Stimulated activated CD8-positive, alpha-beta memory T cell treated with anti-CD3 and anti-CD28 coated beads, Interleukin-7, amount 100 ng/mL, for 24 hours (primary cell): ENCODE measurements around the gene DAB1.
"Not testable (repeated sequence)": the region's sequence is repeated elsewhere in the genome, so short reads cannot be mapped to it uniquely, and the experiment has no call there.

Source experiments
- DNase-seq: peaks from one replicate; pipeline ENCODE4 v3.0.0-alpha.2; 2020; ENCODE audit warnings: low read depth

DAB1 gene

DNA sequence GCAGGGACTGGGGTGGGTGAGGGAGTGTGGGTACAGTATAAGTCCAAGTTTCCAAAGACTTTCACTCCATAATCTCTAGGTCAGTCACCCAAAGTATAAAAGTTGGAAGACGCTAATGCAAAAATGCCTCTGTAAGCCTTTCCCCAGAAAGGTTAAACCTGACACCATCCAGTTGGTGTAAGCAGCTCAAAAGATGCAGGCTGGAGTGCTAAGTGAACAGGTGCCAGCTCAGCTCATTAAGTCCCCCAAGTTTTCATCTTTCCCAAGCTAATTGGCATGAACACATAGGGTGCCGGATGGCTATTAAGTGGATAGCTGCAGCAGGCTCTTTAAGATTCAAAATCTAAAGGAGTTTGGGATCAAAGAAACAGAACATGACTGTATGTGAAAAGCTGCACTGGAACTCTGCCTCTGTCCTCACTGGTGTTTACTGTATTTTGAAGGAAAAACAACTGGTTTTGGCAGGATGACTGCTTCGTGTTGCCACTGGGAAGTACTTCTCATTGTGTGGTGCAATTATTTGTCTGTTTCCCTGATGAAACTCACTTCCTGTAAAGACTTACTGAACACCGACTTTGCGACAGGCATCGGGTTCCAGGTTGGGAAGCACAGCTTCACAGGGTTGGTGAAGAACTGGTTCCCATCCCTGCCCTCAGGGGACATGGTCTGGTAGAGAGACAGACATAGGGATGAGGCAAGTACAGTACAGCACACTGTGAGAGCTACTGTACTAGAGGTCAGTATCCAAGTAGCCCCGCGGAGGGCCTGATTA lies 152.7 kb downstream of the DAB1 start:
- no peak for DNase-seq

GRCh38 chr1:57269630-57270225 lies 154.1 kb downstream of the DAB1 start:
- no peak for DNase-seq

DNA sequence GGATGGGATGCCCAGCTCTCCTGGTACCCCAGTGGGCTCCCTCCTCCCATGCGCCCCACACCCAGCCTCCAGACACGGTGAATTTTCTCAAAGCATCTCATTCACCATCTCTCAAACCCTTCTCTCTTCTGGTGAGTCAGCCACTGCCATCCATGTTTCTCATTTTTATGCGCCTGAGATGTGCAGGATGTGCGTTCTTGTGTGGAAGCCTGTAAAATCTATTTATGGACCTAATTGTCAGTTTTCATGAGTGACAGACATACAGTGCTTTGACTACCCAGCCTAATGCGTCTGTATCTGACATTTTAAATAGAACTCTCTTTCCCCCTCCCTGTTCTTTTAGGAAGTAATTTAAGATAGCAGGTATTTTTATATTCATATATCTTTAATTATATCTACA lies 158.8 kb downstream of the DAB1 start:
- DNase-seq, result no peak

- DNase-seq, result no peak
Measured at GRCh38 chr1:57262472-57262871, 161.4 kb downstream of the DAB1 start.

DNA sequence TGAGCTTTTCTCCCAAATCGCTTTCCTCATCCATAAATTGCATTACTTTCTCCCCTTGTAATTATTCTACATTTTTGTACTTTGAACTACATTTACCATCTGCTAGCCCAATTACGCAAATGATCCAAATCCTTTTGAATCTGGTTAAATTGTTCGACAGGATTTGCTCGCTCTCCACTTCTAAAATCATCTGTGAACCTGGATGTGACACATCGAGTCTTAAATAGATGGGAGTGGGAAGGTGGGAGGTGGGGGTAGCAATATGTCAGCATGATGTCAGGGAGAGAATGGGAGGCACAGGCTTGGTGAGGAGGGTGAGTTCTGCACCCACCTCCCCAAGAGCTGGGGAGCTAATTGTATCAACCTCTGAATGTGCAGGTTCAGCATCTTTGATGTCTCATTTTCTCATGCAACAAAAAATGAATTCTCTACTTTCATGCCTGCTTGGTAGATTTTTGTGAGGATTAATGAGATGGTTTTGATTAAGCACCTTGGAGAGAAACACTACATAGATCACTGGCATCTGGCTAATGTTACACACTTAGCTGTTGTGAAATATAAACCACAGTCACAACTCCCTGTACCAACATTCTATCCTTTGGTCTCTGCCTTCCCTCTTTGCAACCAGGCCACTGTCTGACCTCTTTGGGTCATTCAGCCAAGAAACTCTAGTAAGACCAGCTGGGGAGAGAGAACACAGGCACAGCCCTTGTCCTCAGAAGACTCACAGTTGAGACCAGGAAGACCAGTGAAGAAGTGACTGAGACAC lies 165.1 kb downstream of the DAB1 start:
- no peak for DNase-seq

DNA sequence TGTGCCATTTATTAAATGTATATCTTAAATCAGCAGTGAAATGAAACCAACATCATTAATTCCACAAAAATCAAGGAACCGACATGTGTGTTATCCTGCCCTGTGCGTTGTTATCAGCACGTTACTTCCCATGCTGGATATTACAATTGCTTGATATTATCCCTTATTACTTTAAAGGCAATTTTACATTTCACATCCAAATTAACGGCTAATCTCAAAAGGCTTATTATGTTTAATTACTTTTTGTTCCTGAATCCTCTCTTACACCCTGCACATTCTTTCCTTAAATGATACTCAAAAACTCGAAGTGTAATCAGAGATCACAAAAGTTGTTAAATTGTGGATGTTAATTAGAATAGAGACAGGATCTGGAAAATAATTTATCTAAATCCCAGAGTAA lies 167.9 kb downstream of the DAB1 start:
- no peak for DNase-seq

DNA sequence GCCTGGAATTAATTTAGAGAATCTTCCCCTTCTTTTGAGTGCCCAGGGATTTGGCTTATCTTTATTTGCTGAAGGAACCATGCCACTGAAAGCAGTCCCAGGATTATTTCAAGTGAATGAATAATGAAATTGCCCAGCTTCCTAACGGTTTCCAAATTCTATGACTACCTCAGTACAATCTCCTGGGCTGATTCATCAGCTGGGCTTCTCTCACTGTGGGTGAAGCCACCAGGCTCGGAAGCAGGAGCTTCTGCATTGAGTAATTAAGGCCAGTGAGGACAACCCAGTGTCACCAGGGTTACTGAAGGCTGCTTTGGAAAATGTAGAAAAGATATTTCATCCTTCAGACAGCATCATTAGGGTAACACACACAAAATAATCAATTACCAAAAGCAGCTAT lies 169.8 kb downstream of the DAB1 start:
- DNase-seq, result no peak

GRCh38 chr1:57252597-57253294 lies 171.1 kb downstream of the DAB1 start:
- DNase-seq, result no peak

DNA sequence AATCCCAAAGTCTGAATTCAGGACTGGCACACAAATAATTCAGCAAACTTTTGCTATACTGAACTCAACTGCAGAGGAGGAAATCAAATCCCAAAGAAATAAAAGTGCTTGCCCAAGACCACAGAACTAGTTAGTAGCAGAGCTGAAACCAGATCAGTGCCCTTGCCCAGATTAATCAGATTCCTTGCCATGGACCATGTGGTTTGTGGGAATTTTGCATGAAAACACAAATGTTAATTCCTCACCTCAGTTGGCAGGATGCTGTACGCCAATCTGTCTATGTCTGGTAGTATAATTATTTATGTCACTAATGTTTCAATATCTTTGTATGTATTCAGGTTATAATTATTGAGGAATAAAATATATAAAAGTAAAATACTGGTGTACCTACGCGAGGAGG lies 173.8 kb downstream of the DAB1 start:
- DNase-seq, result no peak

DNA sequence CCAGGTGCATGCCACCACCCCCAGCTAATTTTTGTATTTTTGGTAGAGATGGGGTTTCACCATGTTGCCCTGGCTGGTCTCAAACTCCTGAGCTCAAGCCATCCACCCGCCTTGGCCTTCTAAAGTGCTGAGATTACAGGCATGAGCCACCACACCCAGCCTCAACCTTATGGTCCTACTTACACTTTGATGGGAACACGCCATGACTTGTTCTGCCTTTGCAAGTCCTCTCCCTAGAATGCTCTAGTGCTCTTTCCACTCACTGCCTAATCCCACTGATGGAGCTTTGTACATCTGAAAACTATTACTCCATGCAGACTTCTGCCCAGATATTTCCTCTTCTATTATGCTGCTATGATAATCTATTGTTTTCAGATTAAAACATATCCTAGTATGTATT lies 174.3 kb downstream of the DAB1 start:
- DNase-seq, result no peak

- DNase-seq, result no peak
Measured at GRCh38 chr1:57248830-57249229, 175.0 kb downstream of the DAB1 start.

GRCh38 chr1:57238233-57238781 lies 185.6 kb downstream of the DAB1 start:
- no peak for DNase-seq

DNA sequence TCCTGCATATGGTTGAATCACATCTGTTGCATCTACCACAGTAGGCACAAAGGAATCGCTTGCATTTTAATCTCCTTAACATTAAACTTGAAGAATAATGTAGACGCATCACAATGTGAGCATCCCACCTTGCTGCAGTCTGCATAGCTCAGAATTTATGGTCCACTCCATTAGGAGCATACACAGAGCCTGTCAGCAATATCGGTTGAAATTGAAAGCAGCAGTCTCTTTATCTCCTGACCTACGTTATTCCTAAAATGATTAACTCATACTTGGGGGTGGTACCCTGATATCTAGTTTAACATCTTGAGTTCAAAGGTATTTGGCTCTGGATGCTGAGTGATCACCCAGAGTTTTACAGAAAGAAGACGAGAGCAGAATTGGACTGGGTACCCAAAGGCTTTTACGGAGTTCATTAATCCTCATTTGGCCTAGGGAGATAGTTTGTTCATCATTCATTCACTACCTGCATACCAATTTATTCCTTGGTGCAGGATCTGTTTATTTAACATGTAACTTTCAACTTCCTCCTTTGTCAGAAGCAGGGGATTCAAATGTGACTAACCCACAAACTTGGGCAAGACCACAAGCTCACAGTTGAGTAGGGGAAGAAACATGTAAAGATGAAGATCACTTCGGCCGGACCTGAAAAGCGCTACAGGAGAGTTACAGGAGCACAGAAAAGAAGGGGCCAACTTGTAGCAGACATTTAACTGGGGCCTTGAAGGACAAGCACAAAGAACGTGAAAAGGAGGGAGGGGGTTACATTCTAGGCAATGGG lies 187.9 kb downstream of the DAB1 start:
- no peak for DNase-seq

DNA sequence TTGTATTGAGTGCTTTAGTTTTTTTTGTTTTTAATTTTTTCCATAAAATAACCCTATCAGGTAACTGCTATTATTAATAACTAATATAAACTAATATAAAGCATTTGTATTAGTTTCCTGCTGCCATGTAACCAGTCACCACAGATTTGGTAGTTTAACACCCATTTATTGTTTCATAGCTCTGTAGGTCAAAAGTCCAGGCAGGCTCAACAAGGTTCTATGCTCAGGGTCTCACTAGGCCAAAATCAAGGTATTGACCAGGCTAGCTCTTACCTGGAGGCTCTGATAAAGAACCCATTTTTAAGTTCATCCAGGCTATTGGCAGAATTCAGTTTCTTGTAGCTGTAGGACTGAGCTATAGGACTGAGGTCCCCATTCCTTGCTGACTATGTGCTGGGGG lies 189.4 kb downstream of the DAB1 start:
- DNase-seq, result no peak

DNA sequence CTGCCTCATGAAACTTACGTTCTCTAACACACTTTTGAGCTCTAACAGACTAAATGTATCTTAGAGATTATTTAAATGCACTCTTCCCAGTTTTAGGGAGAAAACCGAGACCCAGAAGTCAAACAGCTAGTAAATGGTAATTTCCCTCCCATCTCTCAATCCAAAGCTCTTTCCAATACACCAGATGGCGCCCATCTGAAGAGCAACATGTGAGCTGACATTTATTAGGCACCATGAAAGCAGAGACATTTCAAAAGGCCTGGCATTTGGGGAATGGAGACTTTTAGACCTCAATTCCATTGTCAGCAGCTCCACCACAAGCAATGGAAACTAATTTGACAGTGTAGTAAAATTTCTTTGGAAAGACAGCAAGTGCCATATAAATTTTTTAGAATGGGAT lies 191.4 kb downstream of the DAB1 start:
- no peak for DNase-seq

- DNase-seq, result no peak
Measured at GRCh38 chr1:57229998-57230397, 193.9 kb downstream of the DAB1 start.

GRCh38 chr1:57229076-57229475 lies 194.8 kb downstream of the DAB1 start:
- no peak for DNase-seq

DNA sequence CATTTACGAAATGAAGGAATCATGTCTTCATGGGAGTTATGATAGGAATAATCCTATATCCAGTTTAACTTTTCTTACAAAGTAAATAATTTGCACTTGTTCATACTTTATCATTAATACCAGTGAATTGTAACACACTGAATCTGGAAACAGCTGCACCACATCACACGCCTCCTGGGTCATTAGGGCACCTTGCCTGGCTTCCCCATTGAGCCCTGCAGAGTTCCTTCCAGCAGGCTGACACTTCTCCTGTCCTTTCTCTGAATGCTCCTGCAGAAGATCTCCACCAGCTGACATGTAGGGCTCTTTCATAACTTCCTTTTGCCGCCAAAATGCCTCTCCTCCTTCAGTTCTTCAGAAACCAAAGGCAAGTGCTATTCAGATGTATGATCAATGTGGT lies 201.1 kb downstream of the DAB1 start:
- DNase-seq, result no peak

DNA sequence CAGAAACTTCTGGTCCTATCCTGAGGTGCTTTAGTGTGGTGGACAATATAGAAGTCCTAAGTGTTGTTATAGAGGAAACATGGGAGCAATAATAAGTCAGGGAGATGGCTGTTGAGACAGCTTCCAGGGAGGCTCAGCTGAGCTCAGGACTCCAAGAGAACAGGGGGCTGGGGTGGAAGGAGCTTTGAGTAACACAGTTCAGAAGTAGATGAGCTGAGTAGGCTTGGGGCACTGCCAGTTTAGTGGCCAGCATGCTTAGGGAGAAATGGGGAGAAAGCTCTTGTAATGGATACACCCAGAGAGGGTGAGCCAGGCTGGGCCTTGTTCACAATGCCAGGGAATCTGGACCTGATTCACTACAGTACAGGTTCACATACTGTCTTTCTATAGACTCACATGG lies 201.6 kb downstream of the DAB1 start:
- DNase-seq, result no peak

DNA sequence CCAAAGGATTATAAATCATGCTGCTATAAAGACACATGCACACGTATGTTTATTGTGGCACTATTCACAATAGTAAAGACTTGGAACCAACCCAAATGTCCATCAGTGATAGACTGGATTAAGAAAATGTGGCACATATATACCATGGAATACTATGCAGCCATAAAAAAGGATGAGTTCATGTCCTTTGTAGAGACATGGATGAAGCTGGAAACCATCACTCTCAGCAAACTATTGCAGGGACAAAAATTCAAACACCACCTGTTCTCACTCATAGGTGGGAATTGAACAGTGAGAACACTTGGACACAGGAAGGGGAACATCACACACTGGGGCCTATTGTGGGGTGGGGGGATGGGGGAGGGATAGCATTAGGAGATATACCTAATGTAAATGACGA lies 203.0 kb downstream of the DAB1 start:
- not testable (repeated sequence) for DNase-seq

DNA sequence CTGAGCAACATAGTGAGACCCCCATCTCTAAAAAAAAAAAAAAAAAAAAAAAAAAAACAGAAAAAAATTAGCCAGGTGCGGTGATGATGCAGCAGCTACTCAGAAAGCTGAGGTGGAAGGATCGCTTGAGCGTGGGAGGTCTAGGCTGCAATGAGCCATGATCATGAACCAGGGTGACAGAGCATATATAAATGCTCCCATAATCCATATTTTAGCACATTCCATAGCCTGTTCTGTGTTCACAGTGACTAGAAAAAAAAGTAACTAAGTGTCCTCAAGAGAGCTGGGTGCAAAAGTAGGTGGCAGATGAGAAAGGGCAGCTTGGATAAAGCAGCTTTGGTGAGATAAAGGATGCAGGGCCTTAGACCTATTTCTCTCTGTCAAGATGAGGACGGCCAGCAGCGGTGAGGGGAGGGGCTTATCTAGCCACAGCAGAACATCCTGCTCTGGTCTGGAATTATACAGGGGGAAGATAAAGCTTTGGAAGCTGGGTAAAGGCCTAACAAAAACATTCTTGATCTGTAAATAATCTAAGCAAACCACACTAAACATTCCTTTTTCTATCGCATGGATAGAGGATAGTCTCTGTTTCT lies 205.3 kb downstream of the DAB1 start:
- no peak for DNase-seq
